ENCODE data around the gene ANKLE1.
A peak's percentile ranks its signal among the peaks of the same experiment; 100 is the strongest.
"Not testable (repeated sequence)": the region's sequence is repeated elsewhere in the genome, so short reads cannot be mapped to it uniquely, and the experiment has no call there.

The ANKLE1 gene

DNA sequence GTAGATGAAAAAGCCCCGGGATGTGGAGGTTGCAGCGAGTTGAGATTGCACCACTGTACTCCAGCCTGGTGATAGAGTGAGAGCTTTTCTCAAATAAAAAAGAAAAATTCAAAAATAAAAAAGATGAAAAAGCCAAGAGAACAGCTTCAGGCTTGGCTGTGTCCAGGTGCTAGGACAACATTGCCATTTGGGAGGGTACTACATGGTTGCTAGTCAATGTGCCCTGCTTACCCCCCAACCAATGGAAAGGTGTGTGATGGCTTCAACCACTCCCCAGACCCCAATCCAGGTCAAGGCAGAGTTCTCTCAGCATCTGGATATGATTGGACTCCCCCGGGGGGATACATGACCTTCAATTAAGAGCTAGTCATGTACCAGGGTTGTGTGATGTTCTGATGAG is 2.3 kb upstream of the ANKLE1 start:
- DNase-seq (ENCODE audit: extremely low read depth in 1 of 2, low read depth in 1 of 2): no peak

DNA sequence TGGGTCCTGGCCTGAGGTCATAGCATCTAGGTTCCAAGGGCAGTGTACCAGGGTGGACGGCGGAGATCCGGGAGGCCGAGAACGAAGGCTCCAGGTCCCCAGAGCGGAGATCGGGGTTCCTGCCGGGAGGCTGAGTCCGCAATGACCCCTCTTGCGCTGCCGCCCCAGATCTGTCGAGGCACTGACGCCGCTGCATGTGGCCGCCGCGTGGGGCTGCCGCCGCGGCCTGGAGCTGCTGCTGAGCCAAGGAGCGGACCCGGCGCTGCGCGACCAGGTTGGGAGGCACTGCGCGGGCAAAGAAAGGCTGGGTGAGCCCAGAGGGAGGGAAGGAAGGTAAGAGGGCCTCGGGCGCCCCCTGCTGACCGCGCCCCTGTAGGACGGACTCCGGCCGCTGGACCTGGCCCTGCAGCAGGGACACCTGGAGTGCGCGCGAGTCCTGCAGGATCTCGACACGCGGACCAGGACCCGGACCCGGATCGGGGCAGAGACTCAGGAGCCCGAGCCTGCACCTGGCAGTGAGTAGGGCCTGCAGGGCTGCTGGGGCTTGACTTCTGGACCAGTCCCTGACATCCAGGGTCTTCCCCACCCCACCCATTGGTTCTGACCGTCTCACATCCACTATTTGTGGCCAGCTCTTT is 906 bp downstream of the ANKLE1 start:
- DNase-seq (ENCODE audit: extremely low read depth in 1 of 2, low read depth in 1 of 2): peak; percentile 58 to 76

DNA sequence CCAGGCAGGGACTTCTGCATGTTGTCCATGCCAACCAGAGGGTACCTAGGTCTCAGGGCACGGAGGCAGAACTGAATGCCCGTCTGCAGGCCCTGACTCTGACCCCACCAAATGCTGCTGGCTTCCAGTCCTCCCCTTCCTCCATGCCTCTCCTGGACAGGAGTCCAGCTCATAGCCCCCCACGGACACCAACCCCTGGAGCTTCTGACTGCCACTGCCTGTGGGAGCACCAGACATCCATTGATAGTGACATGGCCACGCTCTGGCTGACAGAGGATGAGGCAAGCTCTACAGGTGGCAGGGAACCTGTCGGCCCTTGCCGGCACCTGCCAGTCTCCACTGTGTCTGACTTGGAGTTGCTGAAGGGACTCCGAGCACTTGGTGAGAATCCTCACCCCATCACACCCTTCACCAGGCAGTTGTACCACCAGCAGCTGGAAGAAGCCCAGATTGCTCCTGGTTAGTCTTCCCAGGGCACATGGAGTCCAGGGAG is 1.8 kb downstream of the ANKLE1 start:
- DNase-seq (ENCODE audit: extremely low read depth in 1 of 2, low read depth in 1 of 2): no peak

GRCh38 chr19:17285415-17286135 is 3.9 kb downstream of the ANKLE1 start:
- no peak for DNase-seq (ENCODE audit: extremely low read depth in 1 of 2, low read depth in 1 of 2)

DNA sequence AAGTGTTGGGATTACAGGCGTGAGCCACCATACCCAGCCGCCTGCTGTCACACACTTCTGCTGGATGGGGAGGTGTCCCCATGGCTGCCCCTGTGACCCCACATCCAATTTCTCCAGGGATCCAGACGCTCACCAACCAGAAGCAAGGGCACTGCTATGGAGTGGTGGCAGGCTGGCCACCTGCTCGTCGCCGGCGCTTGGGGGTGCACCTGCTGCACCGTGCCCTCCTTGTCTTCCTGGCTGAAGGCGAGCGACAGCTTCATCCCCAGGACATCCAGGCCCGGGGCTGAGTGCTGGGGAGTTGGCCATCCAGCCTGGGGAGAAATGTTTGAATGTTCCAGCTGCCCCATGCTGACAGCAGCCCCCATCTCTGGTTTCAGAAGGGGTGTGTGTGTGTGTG is 4.6 kb downstream of the ANKLE1 start:
- no peak for DNase-seq (ENCODE audit: extremely low read depth in 1 of 2, low read depth in 1 of 2)

DNA sequence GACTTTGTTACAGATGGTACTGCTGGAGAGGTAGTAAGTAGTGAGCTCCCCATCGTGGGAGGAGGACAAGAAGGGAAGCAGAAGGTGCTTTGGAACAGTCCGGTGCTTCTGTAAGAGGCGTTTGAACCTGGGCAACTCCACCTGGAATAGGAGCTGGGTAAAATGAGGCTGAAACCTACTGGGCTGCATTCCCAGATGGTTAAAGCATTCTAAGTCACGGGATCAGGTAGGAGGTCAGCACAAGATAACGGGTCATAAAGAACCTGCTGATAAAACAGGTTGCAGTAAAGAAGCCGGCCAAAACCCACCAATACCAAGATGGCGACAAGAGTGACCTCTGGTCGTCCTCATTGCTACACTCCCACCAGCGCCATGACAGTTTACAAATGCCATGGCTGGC is 5.1 kb downstream of the ANKLE1 start:
- DNase-seq (ENCODE audit: extremely low read depth in 1 of 2, low read depth in 1 of 2): no peak

DNA sequence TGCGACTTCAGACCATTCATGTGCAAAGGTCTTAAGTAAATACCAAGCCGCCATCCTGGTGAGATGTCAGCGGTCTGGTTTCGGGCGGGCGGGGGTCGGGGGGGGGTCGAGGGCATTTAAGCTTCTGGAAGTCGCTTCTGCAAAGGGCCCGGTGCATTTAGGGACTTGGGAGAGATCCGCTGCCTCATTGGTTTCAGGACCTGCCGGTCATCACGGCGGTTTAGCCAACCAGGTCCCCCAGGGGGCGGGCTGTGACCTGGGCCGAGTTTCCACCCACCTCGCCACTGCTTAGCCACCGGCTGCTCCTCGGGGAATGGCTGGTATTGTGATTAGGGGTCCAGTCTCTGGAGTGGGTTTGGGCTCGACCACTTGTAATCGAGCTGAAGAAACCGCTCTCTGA is 7.8 kb downstream of the ANKLE1 start:
- DNase-seq (ENCODE audit: extremely low read depth in 1 of 2, low read depth in 1 of 2): peak in 1 of 2 donors; percentile 53

DNA sequence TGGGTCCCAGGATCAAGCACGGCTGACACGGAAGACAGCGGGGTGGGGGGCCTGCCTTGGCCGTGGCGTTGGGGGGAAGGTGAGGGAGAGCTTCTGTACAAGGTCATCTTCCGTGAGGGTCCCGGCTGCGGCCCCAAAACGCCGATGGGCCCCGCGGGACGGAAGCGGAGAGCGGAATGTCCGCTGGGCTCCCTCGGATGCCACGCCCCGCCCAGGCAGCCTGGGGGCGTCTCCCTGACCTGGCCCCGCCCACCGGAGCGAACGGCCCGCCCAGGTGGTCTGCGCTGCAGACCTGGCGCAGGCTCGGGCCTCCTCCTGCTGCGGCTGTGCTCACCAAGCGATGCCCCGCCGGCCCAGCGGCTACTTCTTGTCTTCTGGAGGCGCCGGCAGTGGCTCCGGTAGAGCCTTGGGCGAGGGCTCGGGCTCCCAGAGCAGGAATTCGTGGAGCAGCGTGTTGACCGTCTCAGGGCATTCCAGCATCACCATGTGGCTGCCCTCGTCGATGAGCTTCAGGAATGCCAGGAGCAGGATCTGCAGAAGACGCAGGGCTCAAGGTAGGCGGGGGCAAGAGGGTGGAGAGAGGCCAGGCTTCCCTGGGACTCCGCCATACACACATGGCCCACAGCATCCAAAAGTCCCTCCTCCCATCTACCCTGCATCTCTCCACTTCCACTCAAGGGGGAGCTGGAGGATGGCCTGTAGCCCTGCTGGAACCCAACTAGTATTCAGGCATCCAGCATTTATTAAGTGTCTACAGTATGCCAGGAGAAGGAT is 10.8 kb downstream of the ANKLE1 start:
- peak; percentile 63 to 67 for DNase-seq (ENCODE audit: extremely low read depth in 1 of 2, low read depth in 1 of 2)

- no peak for DNase-seq (ENCODE audit: extremely low read depth in 1 of 2, low read depth in 1 of 2)
These were observed 11.9 kb downstream of the ANKLE1 start for GRCh38 chr19:17293605-17294004.

DNA sequence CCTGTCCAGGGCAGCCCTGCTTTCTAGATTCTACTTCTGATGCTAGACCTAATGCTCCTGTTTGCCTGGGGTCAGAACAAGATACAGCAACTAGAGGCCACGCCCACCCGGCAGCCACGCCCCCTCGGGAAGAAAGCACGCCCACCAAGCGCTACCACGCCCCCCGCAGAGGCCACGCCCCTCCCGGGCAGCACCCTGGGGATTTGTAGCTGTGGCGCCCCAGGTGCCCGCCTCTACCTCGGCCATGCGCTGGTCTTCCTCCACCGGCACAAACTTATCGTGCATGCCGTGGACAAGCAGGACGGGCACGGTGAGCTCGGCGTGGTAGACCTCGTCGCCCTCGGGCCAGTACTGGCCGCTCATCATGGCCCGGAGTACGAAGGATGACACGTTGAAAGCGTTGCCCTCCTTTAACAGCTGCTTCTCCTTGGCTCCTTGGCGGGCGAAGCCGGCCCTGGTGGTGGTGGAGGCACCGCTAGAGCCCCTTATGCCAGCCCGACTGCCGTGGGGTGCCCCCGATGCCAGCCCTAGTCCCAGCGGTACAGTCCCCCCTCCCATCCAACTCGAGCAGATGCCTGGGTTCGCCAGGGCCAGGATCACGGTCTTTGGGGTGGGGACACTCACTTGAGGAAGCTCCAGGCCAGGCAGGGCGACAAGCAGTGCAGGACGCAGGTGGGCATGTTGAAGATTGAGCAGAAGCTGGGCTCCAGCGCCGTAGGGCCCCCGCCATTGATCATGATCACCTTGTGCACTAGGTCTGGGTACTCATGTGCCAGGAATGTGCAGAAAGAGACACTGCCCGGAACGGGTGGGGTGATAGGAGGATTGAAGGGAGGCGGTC is 12.6 kb downstream of the ANKLE1 start:
- peak; percentile 39 to 40 for DNase-seq (ENCODE audit: extremely low read depth in 1 of 2, low read depth in 1 of 2)

DNA sequence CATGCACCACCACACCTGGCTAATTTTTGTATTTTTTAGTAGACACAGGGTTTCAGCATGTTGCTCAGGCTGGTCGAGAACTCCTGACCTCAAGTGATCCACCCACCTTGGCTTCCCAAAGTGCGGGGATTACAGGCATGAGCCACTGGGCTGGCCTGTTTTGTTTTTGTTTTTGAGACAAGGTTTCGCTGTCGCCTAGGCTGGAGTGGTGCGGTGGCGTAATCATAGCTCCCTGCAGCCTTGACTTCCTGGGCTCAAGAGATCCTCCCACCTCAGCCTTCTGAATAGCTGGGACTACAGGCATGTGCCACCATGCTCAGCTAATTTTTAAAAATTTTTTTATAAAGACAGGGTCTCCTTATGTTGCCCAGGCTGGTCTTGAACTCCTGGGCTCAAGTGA is 13.8 kb downstream of the ANKLE1 start:
- DNase-seq (ENCODE audit: extremely low read depth in 1 of 2, low read depth in 1 of 2): not testable (repeated sequence)

DNA sequence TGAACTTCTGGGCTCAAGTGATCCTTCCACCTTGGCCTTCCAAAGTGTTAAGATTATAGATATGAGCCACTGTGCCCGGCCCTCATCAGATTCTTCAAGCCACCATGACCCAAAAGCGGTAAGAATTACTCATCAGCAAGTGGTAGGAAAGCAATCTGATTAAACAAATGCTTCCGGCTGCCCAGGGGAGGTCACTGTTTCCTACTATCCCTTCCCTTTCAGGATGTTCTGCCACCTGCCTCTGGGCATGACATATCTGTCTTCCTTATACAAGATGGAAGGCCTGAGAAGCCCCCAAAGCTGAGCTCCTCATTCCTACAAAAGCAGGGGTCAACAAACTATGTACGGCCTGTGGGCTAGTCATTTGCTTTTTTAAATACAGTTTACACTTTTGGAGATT is 14.6 kb downstream of the ANKLE1 start:
- DNase-seq (ENCODE audit: extremely low read depth in 1 of 2, low read depth in 1 of 2): no peak

- DNase-seq (ENCODE audit: extremely low read depth in 1 of 2, low read depth in 1 of 2): no peak
These were observed 15.3 kb downstream of the ANKLE1 start for GRCh38 chr19:17296976-17297375.

- no peak for DNase-seq (ENCODE audit: extremely low read depth in 1 of 2, low read depth in 1 of 2)
These were observed 19.4 kb downstream of the ANKLE1 start for GRCh38 chr19:17300992-17301619.

DNA sequence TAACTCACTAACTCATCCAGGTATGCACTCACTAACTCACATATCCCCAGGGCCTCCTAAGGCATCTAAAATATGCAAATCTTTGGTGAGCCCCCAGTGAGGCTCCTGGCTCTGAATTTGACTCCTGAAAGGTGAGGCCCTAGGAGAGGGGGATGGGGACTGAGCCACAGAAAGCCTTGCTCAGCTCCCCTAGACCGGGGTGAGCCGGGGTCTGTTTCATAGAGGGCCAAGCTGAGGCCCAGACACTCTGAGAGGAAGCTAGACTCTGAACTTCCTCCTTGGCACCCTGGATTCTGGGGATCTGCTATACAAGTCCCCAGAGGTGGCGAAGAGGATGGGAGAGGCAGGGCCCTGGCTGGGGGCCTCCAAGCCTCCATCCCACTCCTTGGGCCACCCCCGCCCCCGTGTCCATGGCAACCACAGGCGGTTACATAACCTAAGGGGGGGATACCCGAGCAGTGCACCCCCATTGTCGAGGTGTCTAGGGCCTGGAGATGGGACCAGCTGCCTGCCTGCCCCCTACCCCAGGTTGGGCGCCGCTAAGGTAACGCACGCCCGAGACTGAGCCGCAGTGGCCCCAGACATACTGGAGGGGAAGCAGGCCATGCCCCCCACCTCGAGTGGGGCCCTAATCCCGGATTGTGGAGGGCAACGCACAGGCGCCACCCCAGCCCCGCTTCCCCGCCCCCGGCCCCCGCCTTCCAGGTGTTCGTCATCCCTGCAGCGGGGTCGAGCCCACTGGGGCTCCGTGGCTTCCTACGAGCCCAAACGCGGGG is 20.9 kb downstream of the ANKLE1 start:
- DNase-seq (ENCODE audit: extremely low read depth in 1 of 2, low read depth in 1 of 2): no peak

- peak; percentile 80 to 93 for DNase-seq (ENCODE audit: extremely low read depth in 1 of 2, low read depth in 1 of 2)
These were observed 21.7 kb downstream of the ANKLE1 start, which contains the start of gene ABHD8 for GRCh38 chr19:17303167-17303939. Gene ABHD8, minus strand, starts transcription at chr19:17303425. Its CDS starts 1,809 bp downstream, at chr19:17301616.

GRCh38 chr19:17303940-17304267 is 22.2 kb downstream of the ANKLE1 start:
- DNase-seq (ENCODE audit: extremely low read depth in 1 of 2, low read depth in 1 of 2): no peak

GRCh38 chr19:17304386-17305215 is 22.9 kb downstream of the ANKLE1 start:
- DNase-seq (ENCODE audit: extremely low read depth in 1 of 2, low read depth in 1 of 2): no peak
